Central memory CD4-positive, alpha-beta T cell (primary cell): ENCODE data around the gene SCO2.

ENCODE experiments used
- DNase-seq: peaks from one replicate; pipeline ENCODE4 v3.0.0; 2022

The SCO2 gene

DNA sequence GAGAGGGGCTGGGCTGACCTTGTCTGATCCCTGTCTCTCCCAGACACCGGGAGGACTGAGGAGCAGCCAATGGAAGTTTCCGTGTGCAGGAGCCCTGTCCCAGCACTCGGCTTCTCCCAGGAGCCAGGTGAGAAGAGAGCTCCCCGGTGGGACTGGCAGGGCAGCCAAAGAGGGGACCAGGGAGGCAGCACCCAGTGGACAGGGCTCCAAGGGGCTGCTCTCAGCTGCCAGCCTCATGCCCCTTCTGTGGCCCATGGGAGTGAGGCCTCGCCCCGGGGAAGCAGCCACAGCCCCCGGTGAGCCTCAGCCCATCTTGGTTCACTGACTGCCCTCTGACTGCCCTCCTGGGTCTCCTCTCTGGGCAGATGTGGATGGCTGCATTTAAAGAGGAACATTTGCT, 6.8 kb downstream of the SCO2 start:
- no peak for DNase-seq

DNA sequence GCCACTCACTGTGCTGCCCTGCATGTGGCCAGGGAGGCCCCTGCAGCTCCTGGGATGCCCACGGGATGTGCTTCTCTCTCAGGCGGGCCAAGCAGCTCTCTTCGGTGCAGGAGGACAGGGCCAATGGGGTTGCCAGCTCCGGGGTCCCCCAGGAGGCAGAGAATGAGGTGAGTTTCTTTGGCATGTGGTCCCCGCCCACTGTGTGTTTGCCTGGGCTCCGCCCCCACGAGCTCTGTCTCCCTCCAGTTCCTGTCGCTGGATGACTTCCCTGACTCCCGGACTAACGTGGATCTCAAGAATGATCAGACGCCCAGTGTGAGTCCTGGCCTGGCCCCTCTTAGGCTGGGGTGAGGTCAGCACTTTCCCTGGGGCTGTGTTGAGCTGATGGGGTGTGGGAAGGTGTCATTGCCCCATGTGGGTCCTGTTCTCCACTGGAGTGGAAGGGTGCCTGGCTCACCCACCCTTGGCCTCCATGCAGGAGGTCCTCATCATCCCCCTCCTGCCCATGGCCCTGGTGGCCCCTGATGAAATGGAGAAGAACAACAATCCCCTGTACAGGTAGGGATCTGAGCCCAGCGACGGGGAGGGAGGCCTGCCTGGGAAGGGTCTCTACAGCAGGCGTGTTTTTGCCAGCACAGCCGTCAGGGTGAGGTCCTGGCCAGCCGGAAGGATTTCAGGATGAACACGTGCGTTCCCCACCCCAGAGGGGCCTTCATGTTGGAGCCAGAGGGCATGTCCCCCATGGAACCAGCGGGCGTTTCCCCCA, 7.7 kb downstream of the SCO2 start:
- no peak for DNase-seq

DNA sequence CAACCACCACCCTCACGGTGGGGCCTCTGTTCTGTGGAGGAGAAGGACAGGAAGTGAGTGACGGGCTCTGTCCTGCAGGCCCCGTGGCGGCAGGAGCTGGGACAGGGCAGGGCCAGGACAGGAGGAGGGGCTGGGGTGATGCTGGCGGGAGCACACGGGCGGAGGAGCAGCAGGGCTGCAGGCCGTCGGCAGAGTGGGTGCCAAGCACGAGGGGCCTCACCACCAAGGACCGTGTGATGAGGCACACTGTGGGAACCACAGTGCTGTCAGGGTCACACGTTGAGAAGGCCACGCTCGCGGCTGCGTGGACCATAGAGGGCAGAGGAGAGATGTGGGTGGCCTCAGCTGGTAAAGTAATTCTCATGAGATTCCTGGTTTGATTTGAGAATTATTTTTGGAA, 8.5 kb downstream of the SCO2 start:
- DNase-seq, result no peak

DNA sequence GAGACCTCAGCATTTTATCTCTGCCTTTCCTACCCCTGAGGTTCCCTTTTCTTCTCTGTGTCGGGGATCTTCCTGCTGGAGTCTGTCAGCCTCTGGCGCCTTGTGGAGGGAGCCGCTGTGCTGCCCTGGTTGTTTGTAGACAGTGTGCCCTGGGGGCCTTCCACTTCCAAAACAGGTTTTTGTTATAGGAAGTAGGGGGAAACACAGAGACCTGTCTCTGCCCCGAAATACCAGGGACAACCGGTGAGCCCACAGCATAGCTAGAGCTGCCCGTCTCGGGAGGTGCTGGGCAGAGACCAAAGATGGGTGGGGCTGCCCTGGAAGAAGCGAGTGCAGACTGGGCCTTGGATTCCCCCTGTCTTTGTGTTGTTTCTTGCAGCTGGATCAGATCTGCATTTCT, 9.3 kb downstream of the SCO2 start:
- DNase-seq, result no peak

DNA sequence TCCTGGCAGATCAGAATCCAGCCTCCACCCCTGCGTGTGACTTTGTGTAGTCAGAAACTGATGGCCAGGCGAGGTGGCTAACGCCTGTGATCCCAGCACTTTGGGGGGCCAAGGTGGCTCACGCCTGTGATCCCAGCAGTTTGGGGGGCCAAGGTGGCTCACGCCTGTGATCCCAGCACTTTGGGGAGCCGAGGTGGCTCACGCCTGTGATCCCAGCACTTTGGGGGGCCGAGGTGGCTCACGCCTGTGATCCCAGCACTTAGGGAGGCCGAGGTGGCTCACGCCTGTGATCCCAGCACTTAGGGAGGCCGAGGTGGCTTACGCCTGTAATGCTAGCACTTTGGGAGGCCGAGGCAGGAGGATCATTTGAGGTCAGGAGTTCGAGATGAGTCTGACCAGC, 12.2 kb downstream of the SCO2 start:
- no peak for DNase-seq

DNA sequence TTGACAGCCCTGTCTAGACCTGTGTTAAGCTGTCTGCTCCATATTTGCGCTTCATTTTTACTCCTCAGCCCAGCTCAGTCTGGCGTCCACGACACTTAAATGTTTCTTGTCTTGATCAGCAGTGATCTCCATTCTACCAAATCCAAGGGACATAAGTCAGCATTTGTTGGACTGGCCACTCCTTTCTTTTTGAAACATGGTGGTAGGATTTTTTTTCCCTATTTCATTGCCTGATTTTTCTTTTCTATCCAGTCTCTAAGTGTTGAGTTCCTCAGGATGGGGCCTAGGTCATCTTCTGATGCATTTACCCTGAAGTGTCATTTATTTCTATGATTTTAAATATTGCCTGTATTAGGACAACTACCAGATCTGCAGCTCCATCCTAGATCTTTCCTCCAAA, 16.5 kb downstream of the SCO2 start:
- DNase-seq, result no peak

DNA sequence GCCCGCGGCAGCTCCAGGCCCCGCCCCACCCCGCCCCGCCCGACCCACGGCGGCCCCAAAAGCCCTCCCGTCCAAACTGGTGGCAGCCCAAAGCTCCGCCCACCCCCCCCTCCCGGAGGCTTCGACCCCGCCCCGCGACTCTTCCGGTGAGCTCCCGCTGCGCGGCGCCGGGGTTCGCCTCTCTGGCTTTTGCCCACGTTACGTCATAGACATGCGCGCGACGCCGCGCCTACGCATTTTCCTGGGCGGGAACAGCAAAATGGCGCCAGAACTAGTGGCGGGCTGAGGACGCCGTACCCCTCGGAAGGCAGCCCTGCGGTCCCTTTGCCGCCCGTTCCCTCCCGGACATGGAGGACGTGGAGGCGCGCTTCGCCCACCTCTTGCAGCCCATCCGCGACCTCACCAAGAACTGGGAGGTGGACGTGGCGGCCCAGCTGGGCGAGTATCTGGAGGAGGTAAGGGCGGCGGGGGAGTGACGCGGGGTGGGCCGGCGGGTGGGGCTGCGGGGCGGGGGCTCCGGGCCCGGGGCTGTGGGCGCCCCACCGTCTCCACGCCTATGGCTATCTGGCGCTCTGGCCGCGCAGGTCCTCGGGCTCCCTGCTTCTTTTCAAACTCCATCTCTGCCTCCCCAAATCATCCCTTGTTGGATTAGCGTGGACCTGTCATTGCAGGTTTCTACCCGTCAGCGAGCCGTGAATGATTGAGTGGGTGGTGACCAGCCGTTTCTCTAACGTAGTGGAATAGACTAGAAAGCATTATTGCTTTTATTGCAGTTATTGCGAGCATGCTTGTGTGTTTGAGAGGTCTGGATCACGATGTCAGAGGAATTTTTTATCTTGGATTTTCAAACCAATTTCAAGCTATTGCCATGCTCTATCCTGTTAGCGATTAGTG, 17.2 kb downstream of the SCO2 start, which contains the start of gene NCAPH2:
NCAPH2 (plus strand) TSS at position 234 of the 894 bp plus-strand sequence; CDS start at position 348, 114 bp downstream.
- peak; percentile 95 for DNase-seq

DNA sequence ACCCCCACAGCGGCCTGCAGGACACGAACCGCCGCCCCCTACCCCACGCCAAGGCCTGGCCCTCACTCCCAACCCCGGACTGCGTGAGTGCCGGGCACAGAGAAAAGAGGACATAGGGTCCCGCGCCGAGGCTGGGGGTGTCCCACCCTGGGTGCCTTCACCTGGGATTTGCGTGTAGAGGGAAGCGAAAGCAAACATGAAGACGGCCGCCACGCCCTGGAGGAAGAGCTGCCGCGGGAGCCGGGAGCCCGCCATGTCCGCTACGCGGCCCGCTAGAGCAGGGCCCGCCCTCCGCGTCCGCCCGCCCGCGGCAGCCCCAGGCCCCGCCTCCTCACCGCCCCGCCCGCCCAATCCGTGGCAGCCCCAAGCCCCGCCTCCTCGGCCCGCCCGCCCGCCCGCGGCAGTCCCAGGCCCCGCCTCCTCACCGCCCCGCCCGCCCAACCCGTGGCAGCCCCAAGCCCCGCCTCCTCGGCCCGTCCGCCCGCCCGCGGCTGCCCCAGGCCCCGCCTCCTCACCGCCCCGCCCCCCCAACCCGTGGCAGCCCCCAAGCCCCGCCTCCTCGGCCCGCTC, 17.9 kb downstream of the SCO2 start, which contains the start of gene LMF2:
LMF2 (minus strand) TSS at position 282 of the 570 bp plus-strand sequence; CDS start at position 255, 27 bp downstream.
- peak; percentile 88 for DNase-seq

DNA sequence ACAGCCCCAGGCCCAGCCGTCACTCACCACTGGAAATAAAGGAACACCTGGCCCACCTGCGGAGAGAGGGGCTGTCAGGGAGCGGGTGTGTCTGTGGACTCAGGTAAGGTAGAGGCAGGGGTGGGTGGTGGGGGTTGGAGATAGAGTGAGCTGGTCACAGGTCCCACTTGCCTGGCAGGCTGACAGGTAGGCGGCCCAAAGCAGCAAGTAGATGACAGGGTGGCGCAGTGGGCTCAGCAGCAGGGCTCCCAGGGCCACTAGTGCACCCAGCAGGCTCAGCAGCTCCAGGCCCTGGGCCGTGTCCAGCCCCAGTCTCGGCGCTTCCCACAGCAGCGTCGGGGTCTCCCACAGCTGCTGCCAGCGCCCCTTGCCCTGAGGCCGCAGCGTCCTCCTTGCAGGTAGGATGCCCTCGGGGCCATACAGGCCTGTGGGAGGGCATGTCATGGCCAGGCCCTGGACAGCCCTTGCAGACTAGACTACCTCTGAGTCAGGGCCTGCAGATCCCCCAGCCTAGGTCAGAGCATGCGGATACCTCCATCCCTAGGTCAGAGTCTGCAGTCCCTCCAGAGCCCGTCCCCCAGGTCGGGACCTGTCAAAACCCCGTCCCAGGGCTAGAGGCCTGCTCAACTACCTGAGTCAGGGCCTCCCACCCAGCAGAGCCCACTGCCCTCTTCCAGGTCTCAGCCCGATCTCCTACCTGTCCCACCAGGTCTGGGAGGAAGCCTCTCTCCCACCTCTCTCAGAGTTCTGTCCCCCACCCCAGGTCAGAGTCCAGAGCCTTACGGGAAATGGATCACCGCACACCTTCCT, 18.6 kb downstream of the SCO2 start:
- no peak for DNase-seq

DNA sequence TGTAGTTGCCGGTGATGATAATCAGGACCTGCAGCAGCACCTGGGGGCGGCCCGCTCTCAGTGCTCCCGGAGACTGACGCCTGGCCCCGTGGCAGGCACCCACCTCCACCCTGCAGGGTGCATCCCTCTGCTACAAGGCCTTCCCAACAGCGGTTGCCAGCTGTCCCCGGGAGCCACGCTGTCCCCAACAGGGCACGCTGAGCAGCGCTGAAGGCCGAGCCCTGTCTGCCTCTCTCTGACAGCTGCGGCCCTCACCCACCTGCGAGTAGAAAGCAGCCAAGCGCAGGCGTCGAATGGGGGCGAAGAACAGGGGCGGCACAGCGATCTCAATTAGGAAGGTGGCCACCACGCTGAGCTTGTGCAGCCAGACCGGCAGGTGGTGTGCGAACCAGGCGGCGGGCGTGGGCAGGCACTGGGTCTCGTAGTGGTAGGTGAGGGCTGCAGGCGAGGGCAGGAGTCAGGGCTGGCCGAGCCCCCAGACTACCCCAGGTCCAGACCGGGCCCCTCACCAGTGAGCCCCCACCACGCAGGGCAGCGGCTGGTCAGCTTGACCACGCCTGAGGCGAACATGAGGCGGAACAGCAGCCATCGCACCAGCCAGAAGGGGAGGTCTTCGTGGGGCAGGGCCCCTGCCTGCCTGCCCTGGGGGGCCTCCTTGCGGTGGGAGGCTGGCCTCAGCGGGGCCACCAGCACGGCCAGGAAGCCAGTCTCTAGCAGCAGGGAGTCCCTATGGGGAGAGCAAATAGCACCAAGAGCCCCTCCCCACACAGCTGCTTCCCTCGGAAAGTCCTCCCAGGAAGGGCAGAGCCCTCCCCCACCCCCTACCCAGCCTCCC, 19.4 kb downstream of the SCO2 start:
- no peak for DNase-seq

DNA sequence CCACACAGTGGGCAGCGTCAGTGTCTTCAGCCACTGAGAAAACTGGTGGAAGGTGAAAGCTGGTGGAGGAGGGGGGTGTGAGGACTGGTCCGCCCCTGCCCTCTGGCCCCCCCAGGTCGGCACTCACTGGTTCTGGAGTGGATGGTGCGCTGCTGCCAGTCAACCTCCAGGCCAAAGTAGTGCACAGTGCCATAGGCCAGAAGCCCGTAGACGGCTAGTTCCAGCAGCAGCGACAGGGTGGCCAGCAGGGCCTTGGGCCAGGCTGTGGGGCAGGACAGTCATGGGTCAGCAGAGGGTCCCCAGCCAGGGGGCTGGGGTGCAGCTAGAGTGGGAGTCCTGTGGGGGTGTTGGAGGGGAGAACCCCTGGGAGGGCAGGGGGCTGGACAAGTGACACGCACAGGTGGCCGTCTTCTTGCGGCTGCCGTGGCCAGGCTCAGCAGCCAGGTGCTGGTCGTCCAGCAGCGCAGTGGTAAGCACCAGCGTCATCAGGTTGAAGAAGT, 20.1 kb downstream of the SCO2 start:
- DNase-seq, result no peak

DNA sequence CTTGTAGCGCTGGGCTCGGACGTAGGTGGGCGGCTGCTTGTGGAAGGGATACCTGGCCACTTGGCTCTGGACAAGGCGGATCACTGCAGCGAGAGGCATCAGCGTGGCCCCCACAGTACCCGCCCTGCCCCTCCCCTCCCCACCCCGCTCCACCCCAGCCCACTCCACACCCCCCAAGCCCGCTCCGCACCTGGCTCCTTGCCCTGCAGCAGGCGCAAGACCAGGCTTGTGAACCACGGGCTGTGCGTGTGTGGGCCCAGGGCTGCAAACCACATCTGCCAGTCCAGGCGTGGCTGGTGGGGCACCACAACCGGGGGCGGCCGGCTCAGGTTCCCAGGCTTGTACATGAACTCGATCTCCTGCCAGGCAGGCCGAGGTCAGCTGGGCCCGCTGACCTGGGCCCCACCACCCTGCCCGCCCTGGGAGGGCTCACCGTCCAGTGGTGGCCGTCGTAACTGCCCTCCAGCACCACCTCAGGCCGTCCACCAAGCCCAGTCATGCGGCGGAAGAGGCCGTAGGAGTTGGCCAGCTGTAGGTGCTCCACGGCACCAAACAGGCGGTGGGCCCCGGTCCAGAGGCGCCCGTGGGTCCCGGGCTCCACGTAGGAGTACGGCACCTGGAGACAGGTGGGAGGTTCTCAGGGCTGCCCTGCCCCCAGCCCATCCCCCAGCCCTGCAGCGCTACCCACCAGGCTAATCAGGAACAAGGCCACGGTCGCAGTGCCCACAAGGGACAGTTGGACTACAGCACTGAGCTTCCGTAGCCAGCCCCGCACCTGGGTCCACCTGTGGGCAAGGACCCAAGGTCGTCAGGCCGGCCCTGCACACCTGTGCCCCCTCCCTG, 20.8 kb downstream of the SCO2 start:
- no peak for DNase-seq

DNA sequence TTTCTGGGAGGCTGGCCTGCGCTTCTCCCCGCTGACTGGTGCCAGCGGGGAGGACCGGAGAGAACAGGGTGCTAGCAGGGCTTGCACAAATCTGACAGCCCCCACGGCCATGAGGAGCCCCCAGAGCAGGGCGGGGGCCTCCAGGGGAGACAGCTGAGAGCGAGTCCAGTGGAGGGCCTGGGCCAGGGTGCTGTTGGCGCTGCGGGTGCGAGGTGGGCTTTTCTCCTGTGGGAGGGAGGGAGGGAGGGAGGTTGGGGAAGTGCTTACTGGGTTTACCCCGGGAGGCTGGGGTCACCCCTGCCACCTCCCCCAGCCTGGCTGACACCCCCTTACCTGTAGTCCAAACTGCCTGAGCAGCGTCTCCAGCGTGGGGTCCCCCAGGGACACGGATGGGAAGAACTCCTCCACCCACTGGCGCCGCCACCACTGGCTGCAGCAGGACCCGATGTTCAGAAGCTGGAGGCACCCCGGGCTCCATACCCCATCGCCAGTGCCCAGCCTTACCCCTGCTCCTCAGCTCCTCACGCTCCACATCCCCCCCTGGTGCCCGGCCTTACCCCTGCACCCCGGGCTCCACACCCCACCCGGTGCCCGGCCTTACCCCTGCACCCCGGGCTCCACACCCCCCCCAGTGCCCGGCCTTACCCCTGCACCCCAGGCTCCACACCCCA, 21.8 kb downstream of the SCO2 start:
- no peak for DNase-seq

DNA sequence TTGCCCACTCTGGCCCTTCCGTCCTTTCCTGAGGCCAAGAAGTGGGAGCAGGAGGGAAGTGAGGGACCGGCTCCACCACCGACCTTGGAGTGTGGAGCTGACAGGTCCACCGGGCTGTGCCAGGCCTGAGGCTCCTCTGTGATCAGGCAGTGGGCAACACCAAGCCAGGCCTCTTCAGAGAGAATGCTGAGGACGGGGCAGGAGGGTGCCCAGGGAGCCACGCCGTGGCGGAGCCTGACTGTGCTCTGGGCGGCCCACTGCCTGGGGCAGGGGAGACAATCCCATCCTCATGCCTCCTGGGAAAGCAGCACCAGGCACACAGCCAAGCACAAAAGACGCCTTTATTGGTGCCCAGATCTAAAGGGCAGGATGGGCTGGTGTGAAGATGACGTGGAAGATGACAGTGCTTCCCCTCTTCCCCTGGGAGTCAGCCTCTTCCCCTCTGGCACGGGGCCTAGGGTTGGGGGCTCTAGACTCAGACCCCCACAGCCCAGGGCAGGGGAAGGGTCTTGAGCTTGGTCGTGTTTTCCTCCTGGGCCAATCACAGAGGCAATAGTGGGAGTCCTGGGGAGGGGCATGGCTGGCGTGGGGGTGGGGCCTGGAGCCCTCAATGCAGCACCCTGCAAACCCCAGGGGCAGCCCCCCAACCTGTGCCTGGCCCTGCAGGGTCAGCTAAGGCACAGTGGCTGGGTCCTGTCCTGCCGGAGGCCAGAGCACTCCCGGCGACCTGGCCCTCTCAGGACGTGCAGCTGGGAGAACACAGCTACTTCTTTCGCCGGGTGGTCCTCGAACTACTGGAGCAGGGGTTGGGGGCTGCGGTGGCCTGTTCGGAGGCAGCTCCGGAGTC, 22.5 kb downstream of the SCO2 start:
- no peak for DNase-seq

DNA sequence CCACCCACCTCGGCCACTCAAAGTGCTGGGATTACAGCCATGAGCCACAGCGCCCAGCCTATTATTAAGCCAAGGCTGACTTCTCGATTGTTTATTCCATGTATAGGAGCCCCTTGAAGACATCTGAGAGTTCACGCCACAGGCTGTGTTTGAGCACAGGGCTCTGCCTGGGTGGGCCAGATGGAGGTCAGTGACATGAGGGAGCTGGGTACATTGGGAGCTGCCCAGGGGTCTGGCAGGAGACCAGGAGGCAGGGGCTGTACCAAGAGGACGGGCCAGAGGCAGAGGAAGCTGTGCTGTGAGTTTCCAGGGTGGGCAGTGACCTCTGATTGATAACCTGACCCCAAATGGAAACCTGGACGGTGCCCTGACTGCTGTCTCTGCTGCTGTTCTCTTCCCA, 23.3 kb downstream of the SCO2 start:
- no peak for DNase-seq

DNA sequence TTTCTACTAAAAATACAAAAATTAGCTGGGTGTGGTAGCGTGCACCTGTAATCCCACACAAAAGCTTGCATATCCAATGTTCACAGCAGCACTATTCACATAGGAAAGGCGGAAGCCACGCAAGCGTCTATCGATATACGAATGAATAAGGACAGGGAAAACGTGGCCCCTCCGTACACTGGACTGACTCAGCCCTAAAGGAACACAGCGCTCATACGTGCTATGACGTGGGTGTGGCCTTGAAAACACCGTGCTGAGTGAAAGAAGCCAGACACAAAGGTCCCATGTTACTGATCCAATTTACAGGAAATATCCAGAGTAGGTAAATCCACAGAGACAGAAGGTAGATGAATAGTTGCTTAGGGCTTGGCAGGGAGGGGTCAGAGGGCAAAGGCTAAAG, 24.9 kb downstream of the SCO2 start:
- no peak for DNase-seq

DNA sequence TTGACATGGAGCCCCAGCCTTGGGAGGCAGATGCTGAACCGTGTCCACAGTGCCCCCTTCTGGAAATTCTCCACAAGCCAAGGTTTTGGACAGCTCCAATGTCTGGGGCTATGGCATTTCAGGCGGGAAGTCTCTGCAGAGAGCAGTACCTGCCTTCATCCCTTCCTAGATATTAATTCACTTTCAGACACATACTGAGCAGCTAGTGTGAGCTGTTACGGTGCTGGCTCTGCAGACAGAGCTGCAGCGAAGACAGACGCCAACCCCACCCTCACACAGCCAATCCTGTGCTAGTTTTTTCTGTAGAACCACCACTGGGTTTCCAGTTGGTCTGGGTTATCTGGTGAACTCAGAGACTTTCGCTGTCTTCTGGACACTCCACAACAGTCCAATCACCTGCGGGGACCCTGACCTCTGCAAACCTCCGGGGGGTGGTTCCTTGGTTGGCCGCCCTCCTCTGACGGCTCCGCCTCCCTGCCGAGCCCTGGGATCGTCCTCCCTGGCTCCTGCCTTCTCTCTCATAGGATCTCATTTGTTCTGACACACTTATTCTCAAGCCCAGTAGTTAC, 27.0 kb downstream of the SCO2 start:
- peak; percentile 65 for DNase-seq

DNA sequence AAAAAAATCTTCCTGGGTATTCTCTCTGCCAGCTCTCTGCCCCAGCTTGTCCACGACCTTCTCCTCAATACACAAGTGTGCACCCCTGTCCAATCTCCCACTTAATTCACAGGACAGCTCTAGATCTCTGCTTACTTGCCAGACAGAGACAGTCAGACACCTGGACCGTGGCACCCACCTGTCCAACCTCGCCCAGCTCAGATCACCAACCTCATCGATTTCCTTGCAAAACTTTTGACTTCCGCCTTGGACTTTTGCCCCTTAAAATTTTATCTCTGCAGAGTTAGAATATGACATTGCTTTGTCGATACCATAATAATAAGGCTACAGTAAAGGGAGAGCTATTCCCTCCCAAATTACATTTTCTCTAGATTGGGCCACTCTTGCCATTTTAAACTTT, 28.3 kb downstream of the SCO2 start:
- DNase-seq, result no peak
